GM12874 (cell line): ENCODE results near the gene B4GALT1.

Source experiments
- TF ChIP-seq, protein P1 (sequence below): IDR thresholded peaks from 2 replicates; pipeline ENCODE4 v1.5.1; 2011; ENCODE audit warnings: low read depth, mild to moderate bottlenecking, control low read depth, low read length, moderate library complexity; ENCODE audit not compliant: insufficient read depth

Gene B4GALT1

DNA sequence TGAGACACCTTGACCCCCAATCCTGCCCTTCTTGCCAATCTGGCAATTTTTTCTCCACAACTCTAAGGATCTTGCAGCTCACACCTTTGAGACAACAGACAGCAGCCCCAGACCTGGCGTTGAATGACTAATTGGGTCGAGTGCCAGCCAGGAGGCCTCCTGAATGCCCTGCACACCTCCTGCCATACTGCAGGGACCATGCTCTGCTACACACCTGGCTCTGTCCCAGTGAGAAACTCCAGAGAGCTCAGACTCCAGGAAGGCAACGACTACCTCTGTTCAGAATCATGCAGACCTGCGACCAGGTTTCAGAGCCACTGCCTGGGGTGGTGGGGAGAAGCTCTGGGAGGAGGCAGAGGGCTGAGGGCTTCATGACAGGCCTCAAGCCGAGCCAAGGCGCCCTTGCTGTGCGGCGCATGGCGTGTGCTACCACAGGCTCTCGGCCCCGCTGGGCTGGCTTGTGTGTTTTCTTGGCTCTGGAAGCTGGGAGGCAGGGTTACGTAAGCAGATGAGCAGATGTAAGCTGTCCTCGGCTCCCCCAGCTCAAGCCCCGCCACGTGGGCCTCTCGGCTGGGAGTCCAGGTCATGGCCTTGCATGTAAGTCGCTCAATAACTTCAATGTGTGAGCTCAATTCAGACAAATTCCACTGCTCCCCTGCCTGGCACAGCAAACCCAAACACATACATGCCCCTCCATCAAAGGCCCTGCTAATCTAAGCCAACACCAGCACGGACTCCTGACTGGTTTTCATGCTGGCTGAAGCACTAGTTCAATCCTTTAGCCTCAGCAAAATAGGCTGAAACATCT is 27.5 kb downstream of the B4GALT1 start:
- TF ChIP-seq, protein P1, sequence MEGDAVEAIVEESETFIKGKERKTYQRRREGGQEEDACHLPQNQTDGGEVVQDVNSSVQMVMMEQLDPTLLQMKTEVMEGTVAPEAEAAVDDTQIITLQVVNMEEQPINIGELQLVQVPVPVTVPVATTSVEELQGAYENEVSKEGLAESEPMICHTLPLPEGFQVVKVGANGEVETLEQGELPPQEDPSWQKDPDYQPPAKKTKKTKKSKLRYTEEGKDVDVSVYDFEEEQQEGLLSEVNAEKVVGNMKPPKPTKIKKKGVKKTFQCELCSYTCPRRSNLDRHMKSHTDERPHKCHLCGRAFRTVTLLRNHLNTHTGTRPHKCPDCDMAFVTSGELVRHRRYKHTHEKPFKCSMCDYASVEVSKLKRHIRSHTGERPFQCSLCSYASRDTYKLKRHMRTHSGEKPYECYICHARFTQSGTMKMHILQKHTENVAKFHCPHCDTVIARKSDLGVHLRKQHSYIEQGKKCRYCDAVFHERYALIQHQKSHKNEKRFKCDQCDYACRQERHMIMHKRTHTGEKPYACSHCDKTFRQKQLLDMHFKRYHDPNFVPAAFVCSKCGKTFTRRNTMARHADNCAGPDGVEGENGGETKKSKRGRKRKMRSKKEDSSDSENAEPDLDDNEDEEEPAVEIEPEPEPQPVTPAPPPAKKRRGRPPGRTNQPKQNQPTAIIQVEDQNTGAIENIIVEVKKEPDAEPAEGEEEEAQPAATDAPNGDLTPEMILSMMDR, result no peak

DNA sequence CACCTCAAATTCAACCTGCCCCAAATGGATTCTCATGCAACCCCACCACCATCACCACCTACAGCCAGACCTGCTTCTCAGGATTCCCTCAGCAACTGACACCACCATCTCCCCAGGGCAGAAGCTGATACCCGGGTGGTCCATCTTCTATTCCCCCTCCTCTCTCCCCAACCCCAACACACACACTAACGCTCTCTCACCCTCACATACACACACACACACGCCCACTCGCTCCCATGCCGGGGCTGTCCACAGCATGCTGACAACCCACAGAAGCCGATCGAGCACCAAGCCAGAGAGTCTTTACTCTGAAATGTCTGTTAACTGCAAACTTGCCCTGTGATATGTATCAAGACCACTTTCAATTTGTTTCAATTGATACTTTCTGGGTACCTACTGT is 28.4 kb downstream of the B4GALT1 start:
- TF ChIP-seq, protein P1, result no peak

DNA sequence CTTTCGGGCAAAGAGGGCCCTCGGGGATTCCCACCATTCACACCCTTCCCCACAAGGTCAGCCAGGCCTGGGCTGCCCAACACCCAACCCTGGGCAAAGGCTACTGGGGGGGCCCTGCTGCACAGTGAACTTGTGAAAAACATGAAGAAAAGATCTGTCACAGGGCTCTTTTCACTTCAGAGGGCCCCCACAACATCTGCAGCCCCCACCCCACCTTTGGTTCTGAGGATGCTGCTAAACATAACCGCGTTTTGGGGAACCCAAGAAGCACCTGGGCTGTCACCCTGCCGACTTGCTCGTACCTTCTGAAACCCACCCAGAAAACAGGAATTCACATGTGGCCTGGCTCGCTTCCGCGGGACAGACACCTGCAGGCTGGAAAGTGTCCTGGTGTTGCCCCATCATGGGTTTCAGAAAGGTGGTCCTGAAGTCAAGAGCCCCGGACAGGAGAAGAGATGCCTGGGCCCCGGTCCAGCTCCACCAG is 29.3 kb downstream of the B4GALT1 start:
- TF ChIP-seq, protein P1, result no peak

DNA sequence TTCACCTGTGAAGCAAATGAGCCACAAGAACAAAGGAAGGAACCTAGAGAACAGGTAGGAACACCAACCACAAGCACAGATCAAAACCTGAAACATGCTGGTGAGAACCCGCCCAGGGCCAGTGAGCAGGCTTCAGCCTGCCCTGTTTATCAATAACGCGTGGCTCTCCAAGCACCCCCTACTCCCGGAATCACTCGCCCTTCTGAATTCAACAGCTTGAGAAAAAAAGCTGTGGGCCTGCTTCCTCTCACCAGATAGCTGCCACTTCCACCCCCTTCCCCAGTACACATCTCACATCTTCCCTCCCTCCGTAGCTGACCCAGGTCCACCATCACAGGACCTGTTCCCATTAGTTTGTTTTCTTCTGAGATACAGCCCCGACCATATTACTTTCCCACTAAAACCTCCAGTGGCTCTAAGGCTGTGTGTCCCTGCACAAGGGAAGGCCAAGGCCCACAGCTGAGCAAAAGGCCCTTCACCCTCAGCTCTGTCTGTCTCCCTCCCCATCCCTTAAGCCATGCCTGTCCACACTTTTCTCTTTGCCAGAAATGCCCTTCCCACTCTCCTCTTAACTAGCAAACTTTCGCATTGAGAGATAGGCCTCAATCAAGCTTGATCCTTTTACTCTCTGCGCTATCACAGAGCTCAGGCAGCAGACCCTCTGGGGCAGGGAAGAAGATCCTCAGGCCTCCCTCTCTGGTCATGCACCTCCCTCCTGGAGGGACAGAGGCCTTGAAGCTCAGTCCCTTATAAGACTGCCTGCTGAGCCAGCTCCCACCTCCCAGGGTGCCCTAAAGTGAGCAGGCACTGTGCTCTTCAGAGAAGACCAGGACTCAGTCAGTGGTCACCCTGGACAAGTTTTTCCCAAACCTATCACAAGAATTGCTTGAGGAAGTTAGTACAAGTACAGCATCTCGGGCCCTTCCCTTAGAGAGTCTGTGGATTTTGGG is 30.1 kb downstream of the B4GALT1 start:
- TF ChIP-seq, protein P1, result no peak

DNA sequence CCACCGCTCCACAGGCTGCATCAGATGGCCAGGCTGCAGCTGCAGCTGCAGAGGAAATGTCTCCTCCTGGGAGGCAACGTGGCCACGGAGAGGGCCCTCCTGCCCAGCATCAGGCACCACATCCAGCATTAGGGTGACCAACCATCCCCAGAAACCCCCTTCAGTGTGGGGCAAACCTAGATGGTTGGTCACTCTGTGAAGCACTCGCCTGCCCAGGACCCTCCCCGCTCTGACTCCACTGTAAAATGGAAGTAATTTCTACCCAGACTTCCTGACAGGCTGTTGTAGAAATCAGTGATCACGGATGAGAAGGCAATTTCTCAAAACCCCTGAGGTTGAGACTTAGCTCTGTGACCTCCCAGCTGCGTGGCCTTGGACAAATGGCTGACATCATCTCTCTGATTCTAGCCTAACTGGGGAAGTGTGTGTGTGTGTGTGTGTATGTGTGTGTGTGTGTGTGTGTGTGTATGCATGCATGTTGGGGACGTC is 31.6 kb downstream of the B4GALT1 start:
- TF ChIP-seq, protein P1, result no peak

DNA sequence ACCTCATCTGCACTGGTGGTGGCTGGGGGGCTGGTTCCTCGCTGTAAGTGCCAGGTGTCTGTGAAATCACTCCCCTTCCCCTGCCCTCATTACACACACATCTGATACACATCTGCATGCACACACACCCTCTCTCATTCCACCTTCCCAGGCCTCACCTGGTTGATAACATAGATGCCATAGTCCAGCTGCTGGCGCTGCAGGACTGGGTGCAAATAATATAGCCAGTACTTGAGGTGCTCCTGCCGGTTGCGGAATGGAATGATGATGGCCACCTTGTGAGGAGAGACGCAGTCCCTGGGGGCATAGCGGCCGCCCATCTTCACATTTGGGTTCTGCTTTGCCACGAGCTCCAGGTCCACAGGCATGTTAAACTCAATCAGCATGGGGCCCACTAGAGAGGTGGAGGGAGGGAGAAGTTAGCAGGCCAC is 32.1 kb downstream of the B4GALT1 start:
- TF ChIP-seq, protein P1, result no peak

DNA sequence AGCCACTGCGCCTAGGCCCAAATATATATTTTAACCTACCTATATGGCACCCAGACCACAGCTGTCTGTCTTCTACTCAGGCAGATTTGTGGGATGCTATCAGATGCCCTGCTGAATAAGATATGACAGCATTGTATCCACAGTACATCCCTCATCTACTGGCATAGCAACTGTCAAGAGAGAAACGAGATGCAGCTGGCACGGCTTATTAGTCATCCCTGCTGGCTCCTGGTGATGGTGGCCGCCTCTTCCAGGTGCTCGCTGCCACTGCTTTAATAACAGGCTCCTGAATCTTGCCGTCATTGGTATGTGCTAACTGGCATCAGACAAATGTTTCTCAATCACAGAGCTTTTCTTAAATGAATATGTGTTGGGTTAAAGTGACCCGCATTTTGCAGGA is 34.0 kb downstream of the B4GALT1 start:
- TF ChIP-seq, protein P1, result no peak
